ENCODE measurements around the gene ARAP1. TPM values are rescaled to one million over a fixed set of nuclear protein-coding genes. Genes with fewer than 3 reads are reported as not detected.

Gene ARAP1
- total RNA-seq, 1 experiment from 2014 or later = 53.0 TPM

- CTCF ChIA-PET = no interaction called here
- Mint-ChIP-seq H3K4me1 (ENCODE audit: low read depth, unreplicated experiment) (peaks cover 25% of the 10 kb centered on the region), H3K36me3 (ENCODE audit: insufficient read depth, unreplicated experiment) (peaks cover 23% of the 10 kb centered on the region), H3K4me3 (ENCODE audit: low read depth, unreplicated experiment) (no peak overlapping the region), H3K9me3 (ENCODE audit: low read depth, unreplicated experiment) (no peaks in the 10 kb centered on the region), H3K27me3 (ENCODE audit: unreplicated experiment) (no peaks in the 10 kb centered on the region), H3K27ac (ENCODE audit: unreplicated experiment) (no peak overlapping the region)
- no TSS peak for BruUV-seq (replicated peaks)
- no peak for DNase-seq
- no peak for TF ChIP-seq CTCF (IDR thresholded peaks at IDR 0.05; ENCODE audit: unreplicated experiment)
- intact Hi-C loops (cut with micrococcal nuclease; ENCODE audit: unreplicated experiment) = no loop called here
Measured at GRCh38 chr11:72747289-72747855, 4.8 kb downstream of the ARAP1 start.

GRCh38 chr11:72746821-72747220 lies 5.4 kb downstream of the ARAP1 start:
- H3K4me1 Mint-ChIP-seq (ENCODE audit: low read depth, unreplicated experiment) = peaks cover 28% of the 10 kb centered on the region
- H3K27ac Mint-ChIP-seq (ENCODE audit: unreplicated experiment) = no peak overlapping the region
- DNase-seq = no peak
- H3K4me3 Mint-ChIP-seq (ENCODE audit: low read depth, unreplicated experiment) = no peak overlapping the region
- intact Hi-C loops (cut with micrococcal nuclease; ENCODE audit: unreplicated experiment) = no loop called here
- CTCF ChIA-PET = no interaction called here
- H3K36me3 Mint-ChIP-seq (ENCODE audit: insufficient read depth, unreplicated experiment) = peaks cover 18% of the 10 kb centered on the region
- TF ChIP-seq CTCF (IDR thresholded peaks at IDR 0.05; ENCODE audit: unreplicated experiment) = no peak
- no TSS peak for BruUV-seq (replicated peaks)
- H3K9me3 Mint-ChIP-seq (ENCODE audit: low read depth, unreplicated experiment) = no peaks in the 10 kb centered on the region
- no peaks in the 10 kb centered on the region for H3K27me3 Mint-ChIP-seq (ENCODE audit: unreplicated experiment)

DNA sequence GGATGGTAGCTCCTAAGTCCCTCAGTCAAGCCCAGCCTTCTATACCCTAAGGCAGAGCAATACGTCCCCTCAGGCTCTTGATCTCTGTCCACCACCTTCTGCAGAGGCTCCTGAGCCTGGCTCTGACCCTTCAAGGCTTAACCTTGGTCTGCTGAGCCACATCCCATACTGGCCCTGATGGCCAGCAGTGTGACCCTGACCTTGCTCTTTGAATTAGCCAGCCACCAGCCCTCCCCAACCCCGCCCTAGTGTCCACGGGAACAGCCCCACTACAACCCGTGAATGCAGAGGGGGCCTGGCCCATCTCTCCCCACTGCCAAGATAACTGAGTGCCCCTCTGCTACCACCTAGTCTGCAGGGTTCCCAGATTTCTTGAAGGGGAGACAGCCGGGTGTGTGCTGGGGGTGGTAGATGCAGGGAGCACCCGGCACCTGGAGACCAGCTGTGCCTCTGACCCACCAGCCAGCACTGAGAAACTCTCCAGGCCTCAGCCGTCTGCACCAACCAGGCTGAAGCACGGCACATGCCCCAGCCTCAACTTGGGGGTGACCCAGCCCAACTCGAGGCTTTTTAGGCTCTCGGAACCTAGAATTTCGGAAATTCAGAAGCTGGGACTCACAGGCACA lies 6.2 kb downstream of the ARAP1 start:
- H3K4me1 Mint-ChIP-seq (ENCODE audit: low read depth, unreplicated experiment) = peaks cover 30% of the 10 kb centered on the region
- TF ChIP-seq CTCF (IDR thresholded peaks at IDR 0.05; ENCODE audit: unreplicated experiment) = no peak
- no peak for DNase-seq
- intact Hi-C loops (cut with micrococcal nuclease; ENCODE audit: unreplicated experiment) = no loop called here
- no TSS peak for BruUV-seq (replicated peaks)
- CTCF ChIA-PET = no interaction called here
- H3K27ac Mint-ChIP-seq (ENCODE audit: unreplicated experiment) = no peak overlapping the region
- H3K27me3 Mint-ChIP-seq (ENCODE audit: unreplicated experiment) = no peaks in the 10 kb centered on the region
- peaks cover 10% of the 10 kb centered on the region for H3K36me3 Mint-ChIP-seq (ENCODE audit: insufficient read depth, unreplicated experiment)
- no peaks in the 10 kb centered on the region for H3K9me3 Mint-ChIP-seq (ENCODE audit: low read depth, unreplicated experiment)
- H3K4me3 Mint-ChIP-seq (ENCODE audit: low read depth, unreplicated experiment) = no peak overlapping the region

GRCh38 chr11:72745511-72745910 lies 6.7 kb downstream of the ARAP1 start:
- Mint-ChIP-seq H3K36me3 (ENCODE audit: insufficient read depth, unreplicated experiment) (peaks cover 5% of the 10 kb centered on the region), H3K4me1 (ENCODE audit: low read depth, unreplicated experiment) (peaks cover 26% of the 10 kb centered on the region), H3K4me3 (ENCODE audit: low read depth, unreplicated experiment) (no peak overlapping the region), H3K27me3 (ENCODE audit: unreplicated experiment) (no peaks in the 10 kb centered on the region), H3K27ac (ENCODE audit: unreplicated experiment) (no peak overlapping the region), H3K9me3 (ENCODE audit: low read depth, unreplicated experiment) (no peaks in the 10 kb centered on the region)
- BruUV-seq (replicated peaks) = no TSS peak
- no peak for TF ChIP-seq CTCF (IDR thresholded peaks at IDR 0.05; ENCODE audit: unreplicated experiment)
- no peak for DNase-seq
- intact Hi-C loops (cut with micrococcal nuclease; ENCODE audit: unreplicated experiment) = no loop called here
- CTCF ChIA-PET = no interaction called here
